GM19328 (cell line): ENCODE data around the gene FAM227A.

Experiments used
- ATAC-seq: cut with Tn5 transposase; IDR thresholded peaks from one replicate; pipeline ENCODE4 v1.9.1; 2021; ENCODE audit warnings: mild to moderate bottlenecking, moderate library complexity; ENCODE audit not compliant: unreplicated experiment

FAM227A gene

GRCh38 chr22:38656256-38657044, at the start of gene FAM227A, which contains the start of gene CBY1:
Gene FAM227A (minus strand): TSS chr22:38656392. CDS start chr22:38650168, 6,224 bp downstream.
Gene CBY1 (plus strand): TSS chr22:38656638. CDS start chr22:38668055, 11,417 bp downstream.
- peak; percentile 63 for ATAC-seq

DNA sequence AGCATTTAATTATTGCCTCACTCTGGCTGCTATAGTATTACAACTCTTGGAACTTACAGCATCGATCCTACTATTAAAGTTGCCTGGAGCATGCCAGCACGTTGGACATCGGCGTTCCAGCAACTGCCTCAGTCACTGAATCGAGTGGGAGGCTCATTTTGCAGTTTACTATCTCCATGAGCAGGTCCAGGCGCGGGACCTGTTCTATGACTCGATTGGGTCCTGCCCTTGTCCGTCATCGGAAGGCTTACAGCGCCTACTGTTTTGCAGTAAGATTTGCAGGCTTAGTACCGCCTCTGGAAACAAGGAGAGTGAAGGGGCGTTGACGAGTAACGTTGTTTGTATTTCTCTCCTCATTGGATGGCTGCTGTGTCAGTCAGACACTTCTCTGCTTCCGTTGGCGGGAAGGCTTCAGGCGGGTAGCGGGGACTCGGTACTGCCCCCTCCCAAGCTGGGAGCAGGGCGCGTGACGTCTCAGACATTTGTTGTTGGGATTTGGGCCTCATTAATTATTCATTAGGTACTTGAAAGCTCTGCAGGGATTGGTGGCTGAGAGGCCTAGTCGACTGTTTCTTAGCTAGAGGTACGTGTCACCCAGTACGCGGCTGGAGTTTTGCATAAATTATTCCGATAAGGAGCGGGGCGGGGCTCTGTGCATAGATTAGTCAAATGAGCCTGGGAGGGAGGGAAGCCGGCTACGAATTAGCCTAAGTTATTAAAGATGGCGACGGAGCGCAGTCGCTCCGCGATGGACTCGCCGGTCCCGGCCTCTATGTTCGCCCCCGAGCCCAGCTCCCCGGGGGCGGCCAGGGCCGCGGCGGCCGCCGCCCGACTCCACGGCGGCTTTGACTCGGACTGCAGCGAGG, 49.3 kb upstream of the FAM227A start, which contains the start of gene GTPBP1:
Gene GTPBP1, plus strand, starts transcription at position 710 of the 866 bp plus-strand sequence. Its CDS starts 12 bp downstream, at position 722.
- peak; percentile 64 for ATAC-seq

DNA sequence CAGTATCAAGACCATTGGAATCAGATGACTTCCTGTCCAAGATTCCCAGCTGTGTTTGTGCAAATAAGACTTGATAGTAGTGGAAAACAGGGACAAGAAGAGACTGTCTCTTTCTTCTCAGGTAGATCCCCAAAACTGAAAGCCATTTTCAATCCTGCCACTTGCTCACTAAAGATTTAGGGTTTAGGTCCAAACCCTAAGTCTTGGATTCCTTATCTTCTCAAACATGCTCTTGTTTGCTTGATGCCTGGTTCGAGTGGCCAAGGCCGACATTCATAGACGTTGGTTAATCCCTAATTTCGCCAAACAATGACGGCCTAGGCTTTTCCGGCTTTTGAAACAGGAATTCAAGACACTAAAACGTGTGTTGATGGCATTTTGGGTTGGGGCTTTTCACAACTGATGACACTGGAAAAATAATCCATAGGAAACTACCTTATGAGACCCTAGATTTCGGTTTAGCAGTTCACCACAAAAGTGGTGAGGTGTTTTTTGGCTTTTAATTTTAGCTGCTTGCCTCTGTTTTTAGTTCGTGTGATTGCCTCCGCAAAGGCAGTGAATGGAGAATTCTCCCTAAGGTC, 48.6 kb upstream of the FAM227A start:
- ATAC-seq = no peak

- ATAC-seq = peak; percentile 40
Measured at GRCh38 chr22:38700789-38701628, 44.8 kb upstream of the FAM227A start, which contains the start of gene JOSD1. Gene JOSD1 (minus strand): TSS chr22:38700943. CDS start chr22:38699987, 956 bp downstream.

- no peak for ATAC-seq
Measured at GRCh38 chr22:38700270-38700788, 44.1 kb upstream of the FAM227A start.

DNA sequence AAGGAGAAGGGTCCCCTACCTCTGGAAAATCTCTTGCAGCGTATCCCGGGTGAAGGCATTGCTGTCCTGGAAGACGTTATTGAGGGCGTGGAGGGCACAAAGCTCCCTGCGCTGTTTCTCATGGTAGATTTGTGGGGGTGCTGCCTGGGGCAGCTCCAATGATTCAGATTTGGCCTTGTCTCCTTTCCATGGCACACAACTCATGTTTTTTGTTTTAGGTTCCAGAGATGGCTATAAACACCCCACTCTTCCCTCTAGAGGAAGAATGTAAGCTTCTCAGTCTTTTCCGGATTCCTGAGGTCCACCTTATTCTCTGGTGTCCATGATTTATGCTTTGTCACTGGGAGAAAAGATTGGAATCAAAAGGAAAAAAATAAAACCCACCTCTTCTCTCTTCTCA, 43.6 kb upstream of the FAM227A start:
- no peak for ATAC-seq

GRCh38 chr22:38699143-38699542, 43.0 kb upstream of the FAM227A start:
- no peak for ATAC-seq

- no peak for ATAC-seq
Measured at GRCh38 chr22:38698407-38699094, 42.4 kb upstream of the FAM227A start.

DNA sequence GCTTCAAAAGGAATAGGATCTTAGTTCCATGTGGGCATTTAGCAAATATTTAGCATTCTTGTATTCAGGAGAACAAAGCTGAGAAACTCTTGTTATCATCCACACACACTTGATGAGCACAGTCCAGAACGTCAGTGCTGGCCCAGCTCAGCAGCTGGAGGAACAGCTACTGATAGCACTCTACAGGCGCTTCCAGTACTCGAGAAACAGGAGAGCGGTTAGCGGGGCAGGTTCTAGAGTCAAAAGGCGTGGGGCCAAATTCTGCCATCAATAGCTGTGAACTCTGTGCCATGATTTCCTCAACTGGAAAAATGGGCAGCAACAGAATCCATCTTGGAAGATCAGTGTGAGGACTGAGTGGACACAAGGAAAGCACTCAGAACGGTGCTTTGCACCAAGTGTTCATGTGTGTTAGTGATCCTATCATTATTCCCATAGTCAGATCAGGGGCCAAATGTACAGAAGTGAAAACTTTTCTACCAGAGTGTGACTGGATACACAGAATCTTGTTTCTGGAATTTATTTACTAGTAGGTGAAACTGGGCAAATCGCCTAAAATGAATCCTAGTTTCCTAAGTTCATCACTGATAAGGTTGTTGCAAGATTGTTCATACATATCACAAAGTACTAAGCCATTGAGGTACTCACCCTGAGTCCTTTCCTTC, 41.4 kb upstream of the FAM227A start:
- ATAC-seq = no peak

- ATAC-seq = no peak
Measured at GRCh38 chr22:38696606-38697424, 40.6 kb upstream of the FAM227A start.

- no peak for ATAC-seq
Measured at GRCh38 chr22:38694940-38695339, 38.7 kb upstream of the FAM227A start.

GRCh38 chr22:38694049-38694448, 37.9 kb upstream of the FAM227A start:
- no peak for ATAC-seq

DNA sequence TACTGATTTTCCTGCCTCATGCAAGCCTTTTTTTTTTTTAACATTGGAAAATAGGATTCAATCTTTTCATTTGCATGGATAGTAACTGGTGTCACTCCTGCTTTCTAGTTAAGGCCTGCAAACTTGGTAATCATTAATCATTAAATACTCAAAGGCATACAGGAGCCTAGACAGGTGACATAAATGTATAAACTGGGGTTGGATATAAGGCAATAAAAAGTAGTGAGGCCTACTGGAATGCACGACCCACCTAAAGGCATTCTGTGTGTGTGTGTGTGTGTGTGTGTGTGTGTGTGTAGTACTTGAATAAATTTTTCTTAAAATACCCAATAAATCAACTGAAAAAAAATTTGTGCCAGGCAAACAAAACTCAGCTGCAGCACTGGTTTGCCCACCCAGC, 33.5 kb upstream of the FAM227A start:
- ATAC-seq = no peak

- ATAC-seq = no peak
Measured at GRCh38 chr22:38685761-38686160, 29.6 kb upstream of the FAM227A start.

DNA sequence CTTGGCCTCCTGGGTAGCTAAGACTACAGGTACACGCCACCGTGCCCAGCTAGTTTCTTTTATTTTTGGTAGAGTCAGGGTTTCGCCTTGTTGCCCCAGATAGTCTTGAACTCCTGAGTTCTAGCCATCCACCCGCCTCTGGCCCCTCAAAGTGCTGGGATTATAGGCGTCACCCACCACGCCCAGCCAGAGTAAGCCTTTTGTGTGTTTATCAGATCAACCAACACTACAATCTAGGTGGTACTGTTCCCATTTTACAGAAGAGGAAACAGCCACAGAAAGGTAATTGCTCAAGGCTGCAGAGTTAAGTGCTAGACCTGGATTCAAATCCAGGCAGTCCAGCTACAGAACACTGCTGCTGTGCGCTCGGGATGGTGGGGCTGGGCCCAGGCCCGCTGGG, 28.7 kb upstream of the FAM227A start:
- ATAC-seq = no peak

- peak; percentile 91 for ATAC-seq
Measured at GRCh38 chr22:38681582-38682335, 25.6 kb upstream of the FAM227A start, which contains the start of gene TOMM22. Gene TOMM22 (plus strand): TSS chr22:38681957. CDS start chr22:38681979, 22 bp downstream.

GRCh38 chr22:38675833-38676232, 19.6 kb upstream of the FAM227A start:
- ATAC-seq = no peak
